T-helper 2 cell treated with Interferon-gamma antibody and Interleukin-4, amounts not matched to agents 5 μg/mL and 100 μg/mL, for 36 hours (primary cell): ENCODE results near the gene HRH3.

Source experiments
- DNase-seq: peaks from one replicate; pipeline ENCODE4 v3.0.0; 2021; ENCODE audit warnings: low spot score
- H3K27ac Mint-ChIP-seq: one replicate; pipeline ENCODE4 v1.8.0; 2021; ENCODE audit warnings: mild to moderate bottlenecking, mixed read lengths
- H3K27me3 Mint-ChIP-seq: one replicate; pipeline ENCODE4 v1.8.0; 2021; ENCODE audit warnings: low read depth, mixed read lengths
- H3K36me3 Mint-ChIP-seq: one replicate; pipeline ENCODE4 v1.8.0; 2021; ENCODE audit warnings: low read depth, mixed read lengths
- H3K4me1 Mint-ChIP-seq: one replicate; pipeline ENCODE4 v1.8.0; 2021; ENCODE audit warnings: low read depth, mixed read lengths
- H3K4me3 Mint-ChIP-seq: one replicate; pipeline ENCODE4 v1.8.0; 2022; ENCODE audit warnings: mild to moderate bottlenecking, moderate library complexity, mixed read lengths
- H3K9me3 Mint-ChIP-seq: one replicate; pipeline ENCODE4 v1.8.0; 2021; ENCODE audit warnings: mixed read lengths

Gene HRH3

GRCh38 chr20:62168061-62168460 is 52.0 kb downstream of the HRH3 start:
- H3K4me3 Mint-ChIP-seq = no peak overlapping the region
- H3K4me1 Mint-ChIP-seq = no peaks in the 10 kb centered on the region
- no peaks in the 10 kb centered on the region for H3K27me3 Mint-ChIP-seq
- H3K9me3 Mint-ChIP-seq = no peaks in the 10 kb centered on the region
- DNase-seq = no peak
- H3K36me3 Mint-ChIP-seq = peaks cover 16% of the 10 kb centered on the region
- H3K27ac Mint-ChIP-seq = no peak overlapping the region

DNA sequence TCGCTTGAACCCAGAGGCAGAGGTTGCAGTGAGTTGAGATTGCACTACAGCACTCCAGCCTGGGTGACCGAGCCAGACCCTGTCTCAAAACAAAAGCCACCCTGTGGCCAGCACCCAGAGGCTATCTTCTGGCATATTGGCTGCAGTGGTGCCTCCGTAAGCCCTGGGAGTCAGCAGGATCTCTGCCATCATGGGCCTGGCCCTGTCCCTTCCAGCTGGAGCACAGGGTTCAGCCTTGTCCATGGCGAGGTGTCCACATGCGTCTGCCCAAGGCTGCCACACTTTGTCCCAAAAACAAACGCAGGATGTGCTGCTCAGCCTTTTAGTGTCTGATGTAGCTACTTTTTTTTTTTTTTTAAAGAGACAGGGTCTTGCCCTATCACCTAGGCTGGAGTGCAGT is 52.6 kb downstream of the HRH3 start:
- DNase-seq = no peak
- no peak overlapping the region for H3K4me3 Mint-ChIP-seq
- H3K27me3 Mint-ChIP-seq = no peaks in the 10 kb centered on the region
- no peaks in the 10 kb centered on the region for H3K9me3 Mint-ChIP-seq
- H3K27ac Mint-ChIP-seq = no peak overlapping the region
- no peaks in the 10 kb centered on the region for H3K4me1 Mint-ChIP-seq
- H3K36me3 Mint-ChIP-seq = peaks cover 17% of the 10 kb centered on the region

DNA sequence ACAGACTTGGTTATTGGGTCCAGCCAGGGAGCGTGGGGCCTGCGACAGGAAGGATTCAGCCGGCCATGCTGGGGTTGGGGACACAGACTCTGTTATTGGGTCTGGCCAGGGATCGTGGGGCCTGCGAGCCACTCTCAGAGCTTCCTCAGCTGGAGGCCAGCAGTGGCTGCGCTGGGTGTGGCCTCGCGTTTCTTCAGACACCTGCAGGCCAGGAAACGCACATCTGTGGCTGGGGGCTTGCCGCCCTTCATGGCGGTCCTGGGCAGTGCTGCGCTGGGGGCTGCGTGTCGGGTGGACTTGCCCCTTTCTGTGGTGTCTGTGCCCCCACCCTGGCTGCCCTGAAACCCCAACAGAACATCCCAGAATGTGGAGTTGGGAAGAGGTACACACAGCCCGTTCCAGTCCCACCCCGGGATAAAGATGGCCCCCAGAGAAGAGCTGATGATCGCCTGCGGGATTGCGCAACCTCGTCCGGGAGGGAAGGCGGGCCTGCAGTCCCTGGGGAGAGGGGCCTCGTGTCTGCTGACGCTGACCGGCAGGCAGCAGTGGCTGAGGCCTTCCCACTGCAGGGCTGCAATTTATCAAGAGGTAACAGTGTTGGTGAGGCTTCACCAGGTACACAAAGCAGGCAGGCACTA is 54.2 kb downstream of the HRH3 start:
- Mint-ChIP-seq H3K9me3 (no peaks in the 10 kb centered on the region), H3K4me1 (no peaks in the 10 kb centered on the region), H3K27me3 (no peaks in the 10 kb centered on the region), H3K4me3 (no peak overlapping the region), H3K36me3 (peaks cover 17% of the 10 kb centered on the region), H3K27ac (no peak overlapping the region)
- DNase-seq = no peak
